HG03280 (cell line): ENCODE data around the gene GALNT9.

Experiments
- ATAC-seq: cut with Tn5 transposase; IDR thresholded peaks from one replicate; pipeline ENCODE4 v1.9.1; 2021; ENCODE audit warnings: mild to moderate bottlenecking, moderate library complexity; ENCODE audit not compliant: unreplicated experiment

The GALNT9 gene

DNA sequence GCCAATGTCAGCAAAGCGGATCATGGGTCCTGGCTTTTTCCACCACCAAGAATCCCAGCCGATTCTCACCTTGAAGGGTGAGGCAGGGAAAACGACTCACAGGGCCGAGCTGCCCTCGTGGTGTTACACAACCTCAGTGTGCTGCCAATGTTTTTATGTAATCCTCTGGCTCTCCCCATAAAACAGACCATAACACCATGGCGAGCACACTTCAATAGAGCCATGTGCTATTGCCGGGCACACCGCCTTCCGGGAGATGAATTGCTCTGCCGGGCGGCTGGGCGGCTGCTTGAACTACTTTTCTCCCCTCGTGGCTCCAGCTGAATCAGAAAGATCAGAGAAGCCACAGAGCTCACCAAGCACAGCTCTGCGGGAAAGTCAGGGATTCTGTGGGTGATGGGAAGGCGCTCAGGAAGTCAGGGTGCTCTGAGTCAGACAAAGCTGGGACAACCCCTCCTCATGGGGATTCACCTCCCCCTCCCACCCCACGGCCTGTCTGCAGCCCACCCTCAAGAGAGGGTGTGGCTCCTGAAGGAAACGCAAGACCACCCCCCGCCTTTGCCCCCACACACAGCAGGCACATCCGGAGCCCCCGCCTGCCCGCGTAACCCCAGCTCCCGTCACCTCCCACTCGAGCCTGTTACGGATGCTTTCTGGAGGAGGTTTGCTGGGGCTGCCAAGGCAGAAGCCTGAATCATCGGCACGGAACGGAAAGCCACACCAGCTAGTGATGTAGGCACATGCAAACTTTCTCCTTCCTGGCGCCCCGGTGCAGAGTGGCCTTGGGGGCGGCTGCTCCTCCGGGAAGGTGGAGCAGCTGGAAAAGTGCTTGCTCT lies 1.8 kb downstream of the GALNT9 start:
- ATAC-seq: no peak

DNA sequence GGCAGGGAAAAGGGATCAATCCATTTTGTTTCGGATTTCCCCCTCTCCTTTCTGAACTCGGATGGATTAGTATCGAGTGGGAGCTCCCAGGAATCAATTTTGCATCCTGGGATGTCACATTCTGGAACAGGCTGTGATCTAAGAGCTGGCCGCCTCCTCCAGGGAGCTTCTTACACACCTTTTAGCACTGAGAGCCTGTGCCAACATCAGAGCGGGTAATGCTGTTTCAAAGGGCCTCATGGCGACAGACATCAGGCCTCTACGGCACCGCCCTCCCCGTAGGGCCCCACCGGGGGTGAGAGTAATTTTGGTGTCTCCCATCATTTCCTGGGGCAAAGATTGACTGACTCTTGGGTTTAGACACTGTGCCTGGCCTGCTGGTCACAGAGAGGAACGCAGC lies 2.7 kb downstream of the GALNT9 start:
- ATAC-seq: no peak

DNA sequence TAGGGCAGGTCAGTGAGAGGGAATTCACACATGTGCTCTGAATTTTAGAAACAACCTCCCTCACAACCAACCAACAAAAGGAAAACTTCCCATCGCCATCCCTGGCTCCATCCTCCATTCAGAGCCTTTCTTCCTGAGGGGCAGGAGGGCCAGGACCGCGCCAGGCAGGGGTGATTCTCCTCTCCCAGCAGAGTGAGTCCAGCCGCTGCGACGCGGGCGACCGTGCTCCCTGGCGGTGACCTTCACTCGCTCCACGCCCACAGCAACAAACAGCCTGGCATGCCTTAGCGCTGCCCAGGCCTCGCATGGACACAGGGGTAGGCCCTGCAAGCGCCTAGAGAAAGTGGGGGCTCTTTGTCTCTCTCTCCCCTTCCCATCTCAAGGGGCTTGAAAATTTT lies 3.7 kb downstream of the GALNT9 start:
- ATAC-seq: no peak

DNA sequence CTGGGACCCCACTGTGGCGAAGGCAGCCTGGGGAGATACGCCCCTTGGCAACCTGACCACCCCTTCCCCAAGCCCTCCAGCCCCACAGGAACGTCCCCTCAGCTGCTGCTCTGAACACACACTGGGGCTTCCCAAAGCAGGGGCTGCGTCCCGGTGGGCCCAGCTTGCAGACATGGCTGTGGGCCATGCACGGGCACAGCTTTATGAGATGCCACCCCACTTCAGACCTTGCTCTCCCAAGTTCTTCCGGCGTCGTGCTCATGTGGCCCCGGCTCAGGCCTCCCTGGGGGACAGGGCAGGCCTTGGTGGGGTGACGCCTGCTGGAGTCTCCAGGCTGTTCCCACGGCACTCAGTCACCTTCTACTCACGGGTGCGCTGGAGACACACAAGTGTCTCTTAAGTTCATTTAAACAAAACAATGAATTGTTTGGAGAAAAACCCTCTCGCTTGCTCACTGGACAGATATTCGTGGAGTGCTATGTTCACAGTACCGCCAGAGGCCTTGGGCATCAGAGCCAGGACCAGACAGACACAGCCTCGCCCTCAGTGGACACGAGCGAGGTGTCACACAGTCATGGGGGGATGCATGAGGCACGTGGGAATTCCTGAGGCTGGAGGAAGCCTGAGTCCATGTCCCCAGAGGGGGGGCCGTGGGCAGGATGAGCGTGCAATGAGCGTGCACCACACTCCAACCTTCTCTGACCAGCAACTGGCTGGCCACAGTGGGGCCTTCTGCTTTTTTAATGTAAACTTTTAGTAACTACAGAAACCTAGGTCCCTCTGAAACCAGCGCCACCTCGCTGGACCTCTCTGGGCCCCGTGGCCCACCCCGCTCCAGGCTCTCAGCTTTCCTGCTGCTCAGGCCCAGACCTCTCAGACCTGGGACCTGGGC lies 4.3 kb downstream of the GALNT9 start:
- no peak for ATAC-seq

DNA sequence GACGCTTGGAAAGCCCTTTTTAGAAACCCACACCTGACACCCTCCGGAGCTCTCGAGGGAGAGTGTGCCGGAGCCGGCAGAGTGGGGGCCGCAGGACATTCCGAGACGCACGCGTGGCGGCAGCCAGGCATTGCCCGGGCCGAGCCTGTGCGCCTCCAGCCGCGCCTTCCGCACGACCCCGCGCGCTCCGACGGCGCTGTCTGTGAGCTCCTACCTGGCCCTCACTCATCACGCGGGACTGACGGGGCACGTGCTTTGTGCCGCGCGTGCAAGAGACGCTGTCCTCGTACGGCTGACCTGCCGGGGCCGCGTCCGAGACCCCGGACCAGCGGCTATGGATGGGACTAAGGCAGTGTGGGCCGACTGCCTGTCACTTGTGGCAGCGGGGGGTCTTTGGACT lies 5.2 kb downstream of the GALNT9 start:
- ATAC-seq: no peak

DNA sequence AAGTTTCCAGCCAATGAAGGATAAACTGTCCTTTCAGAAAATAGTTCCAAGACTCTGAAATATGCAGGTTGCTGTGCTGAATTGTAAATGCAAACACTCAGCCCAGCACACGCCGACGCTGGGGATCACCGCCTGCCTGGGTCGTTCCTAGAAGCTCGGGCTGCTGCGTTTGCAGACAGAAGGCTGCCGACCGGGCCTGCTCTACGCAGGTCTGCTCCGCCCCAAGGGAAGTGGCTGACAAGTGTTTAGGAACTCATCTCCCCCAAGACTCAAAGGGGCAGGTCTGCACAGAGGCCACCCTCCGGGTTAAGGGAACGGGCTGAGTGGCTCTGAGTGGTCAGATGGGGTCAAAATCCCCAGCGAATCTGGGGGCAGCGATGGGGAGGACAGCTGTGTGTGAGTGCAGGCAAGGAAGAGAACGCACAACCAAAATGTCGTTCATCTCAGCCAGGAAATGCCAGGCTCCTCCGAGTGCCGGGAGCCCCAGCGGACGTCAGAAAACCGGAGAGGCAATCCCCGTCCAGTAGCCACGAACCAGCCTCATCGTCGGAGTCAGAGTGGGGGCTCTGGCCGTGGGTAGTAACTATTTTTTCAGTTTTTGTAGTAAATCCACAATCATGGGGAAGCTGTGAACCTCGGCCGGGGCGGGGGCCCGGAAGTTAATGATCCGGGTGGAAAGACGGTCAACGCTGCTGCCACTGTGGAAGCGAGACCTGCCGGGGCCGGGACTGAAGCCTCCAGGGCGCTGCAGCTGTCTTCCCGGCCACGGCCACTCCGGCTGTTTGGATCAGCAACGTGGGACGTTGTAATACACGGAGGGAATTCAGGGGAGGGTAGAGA lies 6.0 kb downstream of the GALNT9 start:
- no peak for ATAC-seq

DNA sequence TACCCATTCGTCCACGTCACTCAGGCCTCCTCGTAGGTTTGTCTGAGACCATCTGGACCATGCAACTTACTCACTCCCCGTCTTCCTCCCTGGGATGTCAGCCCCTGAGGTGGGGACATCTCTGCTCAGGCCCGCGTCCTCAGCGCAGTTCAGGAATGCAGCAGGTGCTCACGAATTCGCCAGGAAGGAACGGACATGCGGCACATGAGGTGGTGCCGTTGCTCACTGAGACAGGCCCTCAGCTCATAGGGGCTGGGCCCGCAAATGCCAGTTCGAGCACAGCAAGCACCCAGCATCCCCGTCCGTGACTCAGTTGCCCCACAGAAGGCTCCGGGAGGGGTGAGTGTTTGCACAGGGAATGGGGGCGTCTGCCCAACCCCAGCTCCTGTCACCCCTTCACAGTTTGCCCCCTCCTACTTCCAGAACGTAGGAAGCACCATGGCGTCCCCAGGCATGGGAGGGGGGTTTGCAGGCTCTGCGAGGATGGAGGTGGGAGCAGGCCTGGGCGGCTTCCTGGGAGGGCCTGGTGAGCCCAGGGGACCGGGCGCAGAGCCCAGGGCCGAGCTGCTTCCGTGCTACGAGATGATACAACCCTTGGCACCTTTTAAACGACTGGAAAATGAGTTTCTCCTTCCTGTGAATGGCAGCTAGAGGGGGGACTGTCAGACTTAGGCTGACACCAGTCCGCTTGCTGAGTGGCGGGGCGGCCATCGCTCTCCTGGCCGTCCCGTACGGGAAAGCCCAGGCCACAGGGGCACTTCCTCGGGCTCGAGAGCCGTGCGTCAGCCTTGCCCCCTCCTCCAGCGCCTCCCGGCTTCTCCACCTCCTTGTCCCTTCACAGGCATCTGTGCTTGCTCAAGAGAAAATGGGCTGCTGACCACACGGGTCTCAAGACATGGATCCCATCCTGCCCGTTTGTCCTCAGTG lies 6.9 kb downstream of the GALNT9 start:
- ATAC-seq: no peak

DNA sequence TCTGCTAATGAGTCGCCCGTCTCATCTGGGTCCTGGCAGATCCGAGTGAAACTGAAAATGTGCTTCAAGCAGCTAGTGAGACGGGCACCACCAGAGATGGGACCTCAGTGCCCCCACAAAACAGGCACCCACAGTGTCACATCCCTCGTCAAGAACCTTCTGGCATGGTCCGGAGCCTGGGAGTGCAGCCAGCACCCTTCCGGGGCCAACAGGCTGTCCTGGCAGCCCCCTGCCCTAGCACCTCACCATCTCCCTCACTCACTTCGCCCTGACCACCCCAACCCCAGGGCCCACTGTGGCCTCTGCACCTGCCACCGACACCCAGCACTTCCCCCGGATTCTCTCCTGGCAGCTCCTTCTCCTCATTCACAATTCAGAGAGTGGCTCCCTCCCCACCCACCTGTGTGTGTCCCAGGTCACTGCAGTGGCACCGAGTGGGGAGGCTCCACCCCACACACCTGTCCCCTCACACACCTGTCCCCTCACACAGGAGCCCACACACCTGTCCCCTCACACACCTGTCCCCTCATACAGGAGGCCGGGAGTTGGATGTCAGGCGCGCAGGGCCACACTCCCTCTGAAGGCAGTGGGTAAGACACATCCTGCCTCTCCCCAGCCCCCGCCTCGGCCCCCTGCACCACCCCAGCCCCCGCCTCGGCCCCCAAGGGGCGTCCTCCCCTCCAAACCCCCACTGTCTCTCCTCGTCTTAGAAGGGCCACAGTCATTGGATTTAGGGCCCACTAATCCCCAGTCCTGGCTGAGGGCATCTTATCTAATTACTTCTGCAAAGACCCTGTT lies 7.9 kb downstream of the GALNT9 start:
- no peak for ATAC-seq

DNA sequence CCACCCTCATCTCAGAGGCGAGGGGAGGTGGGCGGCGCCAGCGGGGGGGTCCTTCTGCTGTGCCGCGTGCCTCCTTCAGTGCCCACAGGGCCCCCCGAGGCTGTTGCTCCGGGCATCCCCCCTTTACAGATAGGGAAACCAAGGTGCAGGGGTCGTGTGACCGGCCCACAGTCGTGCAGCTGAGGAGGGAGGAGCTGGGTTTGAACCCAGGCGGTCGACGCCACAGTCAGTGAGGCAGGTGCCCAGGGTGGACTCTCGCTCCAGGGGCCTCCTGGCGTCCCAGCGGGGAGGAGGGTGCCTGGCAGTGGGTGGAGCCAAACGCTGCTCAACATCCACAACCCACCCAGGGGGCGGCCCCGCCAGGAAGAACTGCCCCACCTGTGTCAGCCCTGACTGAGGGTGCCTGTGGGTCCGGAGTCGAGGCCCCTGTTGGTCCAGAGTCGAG lies 8.6 kb downstream of the GALNT9 start:
- ATAC-seq: no peak

GRCh38 chr12:132319991-132320570 lies 9.3 kb downstream of the GALNT9 start:
- no peak for ATAC-seq

DNA sequence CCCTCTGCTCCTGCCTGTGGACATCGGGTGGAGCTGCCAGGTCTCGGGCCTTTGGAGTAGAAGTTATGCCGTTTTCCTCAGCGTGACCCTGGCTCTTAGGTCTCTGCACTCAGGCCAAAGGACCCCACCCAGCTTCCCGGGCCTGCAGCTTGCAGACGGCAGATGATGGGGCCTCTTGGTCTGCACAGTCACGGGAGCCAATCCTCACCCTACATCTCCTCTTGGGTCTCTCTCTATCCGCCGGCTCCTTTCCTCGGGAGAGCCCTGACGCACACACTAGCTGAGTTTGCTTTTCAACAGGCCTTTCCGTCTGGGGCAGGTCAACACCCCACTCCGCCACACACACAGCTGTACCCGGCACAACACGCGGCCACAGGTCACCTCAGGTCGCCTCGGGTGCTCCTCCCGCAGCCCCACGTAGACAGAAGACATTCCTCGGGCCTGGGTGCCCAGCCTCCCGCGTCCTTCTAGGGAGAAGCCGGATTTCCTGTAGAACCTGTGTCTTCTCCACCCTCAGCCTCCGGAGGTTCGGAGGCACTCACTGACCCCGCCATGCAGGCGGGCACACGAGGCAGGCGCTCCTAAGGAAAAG lies 9.9 kb downstream of the GALNT9 start:
- no peak for ATAC-seq

DNA sequence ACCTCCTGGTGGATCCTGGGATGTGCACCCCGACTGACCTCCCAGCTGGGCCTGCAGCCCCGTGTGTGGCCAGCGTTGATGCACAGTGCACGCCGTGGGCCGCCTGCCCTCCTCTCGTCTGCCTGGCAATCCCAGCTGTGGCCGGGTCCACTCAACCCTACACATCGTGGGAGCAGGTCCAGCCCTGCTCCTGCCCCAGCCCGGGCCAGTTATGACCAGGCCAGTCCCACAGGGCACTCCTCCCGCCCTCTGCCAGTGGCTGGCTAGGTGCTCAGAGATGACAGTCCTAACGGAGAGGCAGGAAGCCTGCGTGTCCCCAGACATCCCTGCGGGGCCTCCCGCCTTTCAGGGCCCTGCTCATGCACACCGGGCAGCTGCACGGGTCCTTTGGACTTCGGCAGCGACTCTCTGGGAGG lies 10.8 kb downstream of the GALNT9 start:
- ATAC-seq: no peak

DNA sequence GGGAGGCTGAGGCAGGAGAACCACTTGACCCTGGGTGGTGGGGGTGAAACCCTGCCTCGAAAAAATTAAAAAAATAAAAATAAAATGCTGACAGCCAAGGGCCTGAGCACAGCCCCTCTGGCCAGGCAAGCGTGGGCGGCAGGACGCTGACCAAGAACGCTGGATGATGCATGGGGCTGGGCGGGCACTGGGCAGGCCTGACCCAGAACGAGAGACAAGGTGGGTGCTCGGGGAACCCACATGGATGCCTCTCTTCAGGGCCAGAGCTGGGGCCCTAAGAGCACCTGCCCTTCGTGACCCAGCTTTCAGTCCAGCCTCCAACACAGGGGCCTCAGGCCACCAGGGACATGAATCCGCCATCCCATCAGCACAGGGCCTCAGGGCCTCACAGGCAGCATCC lies 11.3 kb downstream of the GALNT9 start:
- ATAC-seq: no peak

- ATAC-seq: no peak
Observed at GRCh38 chr12:132317233-132317938, 12.0 kb downstream of the GALNT9 start.

DNA sequence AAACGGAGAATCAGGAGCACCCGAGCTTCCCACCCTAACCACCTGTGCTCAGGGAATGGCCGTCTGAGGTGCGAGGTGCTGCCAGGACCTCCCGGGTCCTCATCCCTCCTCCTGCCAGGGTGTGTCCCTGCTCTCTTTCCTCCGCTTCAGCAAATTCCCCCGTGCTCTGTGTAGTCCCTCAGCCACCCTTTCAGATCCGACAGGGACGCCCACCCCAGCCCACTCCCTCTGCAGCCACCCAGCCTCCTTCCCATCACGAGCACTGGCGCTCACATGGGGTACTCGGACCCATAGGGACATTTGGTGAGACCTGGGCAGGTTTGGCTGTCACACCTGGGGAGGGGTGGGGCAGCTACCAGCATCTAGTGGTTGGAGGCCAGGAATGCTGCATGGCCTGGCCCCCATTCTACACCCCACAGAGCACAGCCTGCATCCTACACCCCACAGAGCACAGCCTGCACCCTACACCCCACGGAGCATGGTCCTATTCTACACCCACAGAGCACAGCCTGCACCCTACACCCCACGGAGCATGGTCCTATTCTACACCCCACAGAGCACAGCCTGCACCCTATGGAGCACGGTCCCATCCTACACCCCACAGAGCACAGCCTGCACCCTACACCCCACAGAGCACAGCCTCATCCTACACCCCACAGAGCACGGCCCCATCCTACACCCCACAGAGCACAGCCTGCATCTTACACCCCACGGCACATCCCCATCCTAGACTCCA lies 12.7 kb downstream of the GALNT9 start:
- no peak for ATAC-seq

GRCh38 chr12:132315951-132316350 lies 13.4 kb downstream of the GALNT9 start:
- ATAC-seq: no peak

DNA sequence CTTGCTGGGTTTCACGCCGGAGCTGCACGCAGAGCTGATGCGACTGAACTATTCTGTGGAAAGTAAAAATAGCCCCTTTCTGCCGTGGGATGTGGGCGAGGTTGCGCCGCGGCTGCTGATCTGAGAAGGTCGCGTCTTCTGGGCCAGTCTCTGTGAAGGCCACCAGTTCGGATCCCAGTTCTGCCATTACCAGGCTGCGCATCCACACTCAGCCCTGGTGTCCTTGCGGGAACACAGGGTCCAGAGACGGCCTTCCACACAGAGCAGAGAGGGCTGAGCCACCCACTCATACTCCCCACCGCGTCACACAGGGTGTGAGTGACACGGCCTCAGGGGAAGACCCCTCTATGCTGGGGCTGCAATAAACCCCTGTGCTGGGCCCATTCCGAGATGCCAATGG lies 13.9 kb downstream of the GALNT9 start:
- no peak for ATAC-seq
